GM23338 (cell line): ENCODE measurements around the gene KCTD13. TPM values are rescaled to one million over a fixed set of nuclear protein-coding genes. Genes with fewer than 3 reads are reported as not detected.

Source experiments
- ATAC-seq: fragments of 200-7000 bp; cut with Tn5 transposase; 3 replicates; pipeline ENCODE4 v1.9.1; 2020
- DNase-seq: peaks from one replicate; pipeline ENCODE4 v3.0.0-alpha.2; 2015; ENCODE audit warnings: low spot score
- H2AFZ ChIP-seq: fragments of 200-600 bp; sonication (generic); 2 replicates; pipeline ENCODE4 v1.8.0; 2016; ENCODE audit warnings: antibody characterized with exemption, mild to moderate bottlenecking, moderate library complexity
- H3F3A ChIP-seq: fragments of 200-600 bp; sonication (generic); replicated peaks from 2 replicates; pipeline ENCODE4 v1.8.0; 2017; ENCODE audit warnings: antibody characterized with exemption, mixed run types, low read depth
- H3K27ac ChIP-seq: fragments of 200-600 bp; sonication (generic); 2 replicates; pipeline ENCODE4 v1.6.1; 2016; ENCODE audit warnings: low read depth
- H3K27me3 ChIP-seq: fragments of 200-600 bp; sonication (generic); 2 replicates; pipeline ENCODE4 v1.8.0; 2016; ENCODE audit warnings: mild to moderate bottlenecking, mixed run types, moderate library complexity; ENCODE audit not compliant: insufficient read depth
- H3K36me3 ChIP-seq: fragments of 200-600 bp; sonication (generic); 2 replicates; pipeline ENCODE4 v1.8.0; 2016; ENCODE audit warnings: mild to moderate bottlenecking; ENCODE audit not compliant: insufficient read depth
- H3K4me1 ChIP-seq: fragments of 200-600 bp; sonication (generic); 2 replicates; pipeline ENCODE4 v1.8.0; 2016; ENCODE audit warnings: mild to moderate bottlenecking, moderate library complexity; ENCODE audit not compliant: insufficient read depth
- H3K4me2 ChIP-seq: fragments of 200-600 bp; sonication (generic); 2 replicates; pipeline ENCODE4 v1.7.1; 2017; ENCODE audit warnings: mixed run types
- H3K4me3 ChIP-seq: fragments of 200-600 bp; sonication (generic); 2 replicates; pipeline ENCODE4 v1.6.1; 2016; ENCODE audit warnings: mixed run types
- H3K79me2 ChIP-seq: fragments of 200-600 bp; sonication (generic); replicated peaks from 2 replicates; pipeline ENCODE4 v1.8.0; 2017; ENCODE audit warnings: mild to moderate bottlenecking; ENCODE audit not compliant: insufficient read depth
- H3K9me2 ChIP-seq: fragments of 200-600 bp; sonication (generic); 2 replicates; pipeline ENCODE4 v1.8.0; 2017; ENCODE audit not compliant: insufficient read depth
- H4K20me1 ChIP-seq: fragments of 200-600 bp; sonication (generic); replicated peaks from 2 replicates; pipeline ENCODE4 v1.8.0; 2017; ENCODE audit warnings: mild to moderate bottlenecking; ENCODE audit not compliant: insufficient read depth
- H3K27ac Mint-ChIP-seq: 2 replicates; pipeline ENCODE4 v1.8.0; 2020; ENCODE audit warnings: inconsistent platforms, mild to moderate bottlenecking, moderate library complexity, mixed read lengths
- H3K27me3 Mint-ChIP-seq: 3 replicates; pipeline ENCODE4 v1.8.0; 2022; ENCODE audit warnings: low read depth, mild to moderate bottlenecking, moderate library complexity, mixed read lengths, inconsistent platforms; ENCODE audit not compliant: insufficient read depth, poor library complexity
- H3K36me3 Mint-ChIP-seq: 3 replicates; pipeline ENCODE4 v1.8.0; 2021; ENCODE audit warnings: low read depth, mild to moderate bottlenecking, inconsistent platforms, moderate library complexity, mixed read lengths
- H3K4me1 Mint-ChIP-seq: 3 replicates; pipeline ENCODE4 v1.8.0; 2020; ENCODE audit warnings: mild to moderate bottlenecking, inconsistent platforms, mixed read lengths
- H3K4me3 Mint-ChIP-seq: 3 replicates; pipeline ENCODE4 v1.8.0; 2021; ENCODE audit warnings: moderate library complexity, mild to moderate bottlenecking, inconsistent platforms, mixed read lengths
- H3K9me3 Mint-ChIP-seq: 3 replicates; pipeline ENCODE4 v1.8.0; 2020; ENCODE audit warnings: moderate library complexity, mild to moderate bottlenecking, inconsistent platforms, mixed read lengths
- POLR2AphosphoS5 ChIP-seq: IDR thresholded peaks from 2 replicates; pipeline ENCODE4 v1.6.1; 2016; ENCODE audit warnings: antibody characterized with exemption, low read depth
- STAT1 ChIP-seq: IDR thresholded peaks from one replicate; pipeline ENCODE4 v1.6.1; 2016; ENCODE audit warnings: antibody characterized with exemption; ENCODE audit not compliant: unreplicated experiment
- ZNF114 ChIP-seq: fragments of 250-450 bp; sonication (Bioruptor Pico); IDR thresholded peaks from 2 replicates; pipeline ENCODE4 v1.5.0; 2020; ENCODE audit warnings: mild to moderate bottlenecking, moderate library complexity
- ZNF331 ChIP-seq: fragments of 250-450 bp; sonication (Bioruptor Pico); IDR thresholded peaks from 2 replicates; pipeline ENCODE4 v1.5.0; 2020; ENCODE audit warnings: low read depth, mild to moderate bottlenecking, moderate library complexity
- polyA plus RNA-seq: library from polyadenylated mRNA; unstranded; fragments of >200 nt; fragmentation: Nextera tagmentation; extraction: Ambion mirVana; gene quantifications from 2 replicates; pipeline ENCODE4 v1.2.1, GENCODE V29; 2016
- total RNA-seq: library from RNA; depleted of rRNA; stranded (reverse); fragments of >200 nt; shearing (Covaris generic); gene quantifications from 2 replicates; pipeline ENCODE4 v1.2.3, GENCODE V29; 2014
- TF ChIP-seq, protein P1 (sequence below): fragments of 250-450 bp; sonication (Bioruptor Pico); IDR thresholded peaks from 2 replicates; pipeline ENCODE4 v1.5.0; 2020; ENCODE audit warnings: mild to moderate bottlenecking, moderate library complexity
- TF ChIP-seq, protein P2 (sequence below): IDR thresholded peaks from 2 replicates; pipeline ENCODE4 v1.6.1; 2016; ENCODE audit warnings: antibody characterized with exemption

KCTD13 gene
- total and polyA plus RNA-seq, 2 experiments from 2014 or later, result 10.1 to 12.2 TPM

DNA sequence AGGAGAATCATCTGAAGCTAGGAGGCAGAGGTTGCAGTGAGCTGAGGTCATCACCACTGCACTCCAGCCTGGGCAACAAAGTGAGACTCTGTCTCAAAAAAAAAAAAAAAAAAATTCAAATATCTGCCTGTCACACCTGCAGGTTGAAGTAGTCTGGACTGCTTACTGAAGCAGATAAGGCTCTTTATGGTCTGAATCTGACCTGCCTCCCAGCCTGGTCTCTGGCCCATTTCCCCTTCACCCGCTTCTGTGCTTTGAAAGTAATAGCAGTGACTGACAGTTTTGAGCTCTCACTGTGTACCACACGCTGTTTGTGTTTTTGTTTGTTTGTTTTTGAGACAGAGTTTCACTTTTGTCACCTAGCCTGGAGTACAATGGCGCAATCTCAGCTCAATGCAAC is 32.5 kb downstream of the KCTD13 start:
- Histone ChIP-seq H3K4me3 (no peak overlapping the region), H3K4me1 (peaks cover 12% of the 10 kb centered on the region), H3K27ac (no peak overlapping the region), H3K36me3 (no peaks in the 10 kb centered on the region), H3K4me2 (no peak overlapping the region), H3K27me3 (no peaks in the 10 kb centered on the region), H3K9me2 (no peaks in the 10 kb centered on the region), H3F3A (no peaks in the 10 kb centered on the region), H4K20me1 (no peaks in the 10 kb centered on the region; the same call in 1 of the 2 replicates), H2AFZ (no peak overlapping the region), H3K79me2 (no peaks in the 10 kb centered on the region)
- TF ChIP-seq, protein P1, sequence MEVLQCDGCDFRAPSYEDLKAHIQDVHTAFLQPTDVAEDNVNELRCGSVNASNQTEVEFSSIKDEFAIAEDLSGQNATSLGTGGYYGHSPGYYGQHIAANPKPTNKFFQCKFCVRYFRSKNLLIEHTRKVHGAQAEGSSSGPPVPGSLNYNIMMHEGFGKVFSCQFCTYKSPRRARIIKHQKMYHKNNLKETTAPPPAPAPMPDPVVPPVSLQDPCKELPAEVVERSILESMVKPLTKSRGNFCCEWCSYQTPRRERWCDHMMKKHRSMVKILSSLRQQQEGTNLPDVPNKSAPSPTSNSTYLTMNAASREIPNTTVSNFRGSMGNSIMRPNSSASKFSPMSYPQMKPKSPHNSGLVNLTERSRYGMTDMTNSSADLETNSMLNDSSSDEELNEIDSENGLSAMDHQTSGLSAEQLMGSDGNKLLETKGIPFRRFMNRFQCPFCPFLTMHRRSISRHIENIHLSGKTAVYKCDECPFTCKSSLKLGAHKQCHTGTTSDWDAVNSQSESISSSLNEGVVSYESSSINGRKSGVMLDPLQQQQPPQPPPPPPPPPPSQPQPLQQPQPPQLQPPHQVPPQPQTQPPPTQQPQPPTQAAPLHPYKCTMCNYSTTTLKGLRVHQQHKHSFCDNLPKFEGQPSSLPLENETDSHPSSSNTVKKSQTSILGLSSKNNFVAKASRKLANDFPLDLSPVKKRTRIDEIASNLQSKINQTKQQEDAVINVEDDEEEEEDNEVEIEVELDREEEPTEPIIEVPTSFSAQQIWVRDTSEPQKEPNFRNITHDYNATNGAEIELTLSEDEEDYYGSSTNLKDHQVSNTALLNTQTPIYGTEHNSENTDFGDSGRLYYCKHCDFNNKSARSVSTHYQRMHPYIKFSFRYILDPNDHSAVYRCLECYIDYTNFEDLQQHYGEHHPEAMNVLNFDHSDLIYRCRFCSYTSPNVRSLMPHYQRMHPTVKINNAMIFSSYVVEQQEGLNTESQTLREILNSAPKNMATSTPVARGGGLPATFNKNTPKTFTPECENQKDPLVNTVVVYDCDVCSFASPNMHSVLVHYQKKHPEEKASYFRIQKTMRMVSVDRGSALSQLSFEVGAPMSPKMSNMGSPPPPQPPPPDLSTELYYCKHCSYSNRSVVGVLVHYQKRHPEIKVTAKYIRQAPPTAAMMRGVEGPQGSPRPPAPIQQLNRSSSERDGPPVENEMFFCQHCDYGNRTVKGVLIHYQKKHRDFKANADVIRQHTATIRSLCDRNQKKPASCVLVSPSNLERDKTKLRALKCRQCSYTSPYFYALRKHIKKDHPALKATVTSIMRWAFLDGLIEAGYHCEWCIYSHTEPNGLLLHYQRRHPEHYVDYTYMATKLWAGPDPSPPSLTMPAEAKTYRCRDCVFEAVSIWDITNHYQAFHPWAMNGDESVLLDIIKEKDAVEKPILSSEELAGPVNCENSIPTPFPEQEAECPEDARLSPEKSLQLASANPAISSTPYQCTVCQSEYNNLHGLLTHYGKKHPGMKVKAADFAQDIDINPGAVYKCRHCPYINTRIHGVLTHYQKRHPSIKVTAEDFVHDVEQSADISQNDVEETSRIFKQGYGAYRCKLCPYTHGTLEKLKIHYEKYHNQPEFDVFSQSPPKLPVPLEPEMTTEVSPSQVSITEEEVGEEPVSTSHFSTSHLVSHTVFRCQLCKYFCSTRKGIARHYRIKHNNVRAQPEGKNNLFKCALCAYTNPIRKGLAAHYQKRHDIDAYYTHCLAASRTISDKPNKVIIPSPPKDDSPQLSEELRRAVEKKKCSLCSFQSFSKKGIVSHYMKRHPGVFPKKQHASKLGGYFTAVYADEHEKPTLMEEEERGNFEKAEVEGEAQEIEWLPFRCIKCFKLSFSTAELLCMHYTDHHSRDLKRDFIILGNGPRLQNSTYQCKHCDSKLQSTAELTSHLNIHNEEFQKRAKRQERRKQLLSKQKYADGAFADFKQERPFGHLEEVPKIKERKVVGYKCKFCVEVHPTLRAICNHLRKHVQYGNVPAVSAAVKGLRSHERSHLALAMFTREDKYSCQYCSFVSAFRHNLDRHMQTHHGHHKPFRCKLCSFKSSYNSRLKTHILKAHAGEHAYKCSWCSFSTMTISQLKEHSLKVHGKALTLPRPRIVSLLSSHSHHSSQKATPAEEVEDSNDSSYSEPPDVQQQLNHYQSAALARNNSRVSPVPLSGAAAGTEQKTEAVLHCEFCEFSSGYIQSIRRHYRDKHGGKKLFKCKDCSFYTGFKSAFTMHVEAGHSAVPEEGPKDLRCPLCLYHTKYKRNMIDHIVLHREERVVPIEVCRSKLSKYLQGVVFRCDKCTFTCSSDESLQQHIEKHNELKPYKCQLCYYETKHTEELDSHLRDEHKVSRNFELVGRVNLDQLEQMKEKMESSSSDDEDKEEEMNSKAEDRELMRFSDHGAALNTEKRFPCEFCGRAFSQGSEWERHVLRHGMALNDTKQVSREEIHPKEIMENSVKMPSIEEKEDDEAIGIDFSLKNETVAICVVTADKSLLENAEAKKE (CRISPR knock-in tag), result no peak
- TF ChIP-seq ZNF331 (CRISPR knock-in tag), result no peak
- TF ChIP-seq STAT1, result no peak
- TF ChIP-seq POLR2AphosphoS5, result no peak
- TF ChIP-seq ZNF114, result no peak
- Mint-ChIP-seq H3K27ac (no peak overlapping the region), H3K9me3 (no peaks in the 10 kb centered on the region), H3K4me1 (peaks cover 19% of the 10 kb centered on the region), H3K4me3 (no peak overlapping the region), H3K27me3 (peaks cover under 1% of the 10 kb centered on the region), H3K36me3 (peaks cover 6% of the 10 kb centered on the region)
- ATAC-seq (no peak), DNase-seq (no peak)

DNA sequence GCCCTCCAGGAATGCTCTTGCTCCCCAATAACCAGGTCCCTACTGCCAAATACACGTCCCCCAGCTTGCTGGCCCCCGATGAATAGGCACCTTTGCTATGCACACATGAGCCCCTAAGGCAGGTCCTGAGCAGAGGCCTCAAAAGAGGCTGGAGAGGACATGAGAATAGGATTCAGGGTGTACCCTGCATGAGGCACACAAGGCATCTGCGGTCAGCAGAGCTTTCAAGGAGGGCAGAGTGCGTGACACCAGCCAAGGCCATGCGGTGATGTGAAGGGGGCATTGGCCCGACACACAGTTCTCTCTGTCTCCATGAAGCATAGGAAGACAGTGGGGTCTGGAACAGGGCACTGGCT is 33.6 kb downstream of the KCTD13 start:
- no peaks in the 10 kb centered on the region for H3K36me3 ChIP-seq
- H3K79me2 ChIP-seq, result no peaks in the 10 kb centered on the region
- H3K4me1 ChIP-seq, result 0 out of 2 replicates have a peak, but pooled peaks cover 2% of the 10 kb centered on the region
- H3K27ac ChIP-seq, result no peak overlapping the region
- no peak for DNase-seq
- ATAC-seq, result no peak
- no peak overlapping the region for H3K4me3 ChIP-seq
- H3K4me2 ChIP-seq, result no peak overlapping the region
- Mint-ChIP-seq H3K4me1 (peaks cover 8% of the 10 kb centered on the region), H3K27ac (no peak overlapping the region), H3K4me3 (no peak overlapping the region), H3K27me3 (no peaks in the 10 kb centered on the region), H3K36me3 (peaks cover 6% of the 10 kb centered on the region), H3K9me3 (no peaks in the 10 kb centered on the region)
- no peaks in the 10 kb centered on the region for H3K9me2 ChIP-seq
- H3K27me3 ChIP-seq, result no peaks in the 10 kb centered on the region
- H2AFZ ChIP-seq, result no peak overlapping the region
- H4K20me1 ChIP-seq, result no peaks in the 10 kb centered on the region; the same call in 1 of the 2 replicates
- no peaks in the 10 kb centered on the region for H3F3A ChIP-seq
- TF ChIP-seq ZNF114, result no peak
- TF ChIP-seq, protein P1 (CRISPR knock-in tag), result no peak
- TF ChIP-seq, protein P2, sequence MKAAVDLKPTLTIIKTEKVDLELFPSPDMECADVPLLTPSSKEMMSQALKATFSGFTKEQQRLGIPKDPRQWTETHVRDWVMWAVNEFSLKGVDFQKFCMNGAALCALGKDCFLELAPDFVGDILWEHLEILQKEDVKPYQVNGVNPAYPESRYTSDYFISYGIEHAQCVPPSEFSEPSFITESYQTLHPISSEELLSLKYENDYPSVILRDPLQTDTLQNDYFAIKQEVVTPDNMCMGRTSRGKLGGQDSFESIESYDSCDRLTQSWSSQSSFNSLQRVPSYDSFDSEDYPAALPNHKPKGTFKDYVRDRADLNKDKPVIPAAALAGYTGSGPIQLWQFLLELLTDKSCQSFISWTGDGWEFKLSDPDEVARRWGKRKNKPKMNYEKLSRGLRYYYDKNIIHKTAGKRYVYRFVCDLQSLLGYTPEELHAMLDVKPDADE, result no peak
